ENCODE data around the gene CLSTN1.
"Not testable (repeated sequence)": the region's sequence is repeated elsewhere in the genome, so short reads cannot be mapped to it uniquely, and the experiment has no call there.

The CLSTN1 gene

GRCh38 chr1:9761855-9762254 lies 61.9 kb downstream of the CLSTN1 start:
- DNase-seq (ENCODE audit: low read depth), result no peak

- DNase-seq (ENCODE audit: low read depth), result no peak
These were observed 62.9 kb downstream of the CLSTN1 start for GRCh38 chr1:9760824-9761223.

DNA sequence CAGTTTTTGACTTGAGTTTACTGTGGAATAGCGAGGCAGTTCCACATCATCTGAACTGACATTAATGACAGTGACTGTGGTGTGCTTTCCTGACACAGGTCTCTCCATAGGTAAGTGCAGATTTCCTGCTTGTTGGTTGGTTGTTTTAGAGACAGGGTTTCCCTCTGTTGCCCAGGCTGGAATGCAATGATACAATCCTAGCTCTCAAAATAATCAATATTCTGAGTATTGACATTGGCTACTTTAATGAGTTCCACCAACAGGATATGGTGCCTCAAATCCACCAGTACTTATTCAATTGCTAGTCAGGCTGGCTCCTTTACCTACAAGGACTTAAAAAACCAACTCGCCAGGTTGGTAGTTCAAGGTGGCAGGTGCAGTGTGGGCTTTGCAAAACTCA lies 63.8 kb downstream of the CLSTN1 start:
- DNase-seq (ENCODE audit: low read depth), result no peak

DNA sequence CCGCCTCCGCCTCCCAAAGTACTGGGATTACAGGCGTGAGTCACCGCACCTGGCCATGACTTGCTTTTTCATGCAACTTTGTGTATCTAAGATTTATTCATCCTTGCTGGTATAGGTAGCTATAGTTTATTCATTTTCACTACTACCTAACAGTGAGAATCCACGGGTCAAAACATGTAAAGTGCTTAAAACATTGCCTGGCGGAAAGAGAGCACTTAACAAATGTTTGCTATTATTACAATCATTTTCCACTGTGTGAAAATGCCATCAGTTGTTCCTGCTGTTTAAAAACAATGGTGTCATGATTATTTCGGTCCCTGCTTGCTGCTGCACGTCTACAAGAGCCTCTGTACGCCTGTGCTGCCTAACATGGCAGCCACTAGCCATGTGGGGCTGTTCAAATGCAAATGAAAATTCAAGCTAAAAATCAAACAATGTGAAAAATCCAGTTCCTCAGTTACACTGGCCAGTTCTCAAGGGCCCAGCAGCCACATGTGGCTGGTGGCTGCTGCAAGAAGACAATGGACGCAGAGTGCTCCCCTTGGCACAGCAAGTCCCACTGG lies 65.1 kb downstream of the CLSTN1 start:
- DNase-seq (ENCODE audit: low read depth), result no peak

DNA sequence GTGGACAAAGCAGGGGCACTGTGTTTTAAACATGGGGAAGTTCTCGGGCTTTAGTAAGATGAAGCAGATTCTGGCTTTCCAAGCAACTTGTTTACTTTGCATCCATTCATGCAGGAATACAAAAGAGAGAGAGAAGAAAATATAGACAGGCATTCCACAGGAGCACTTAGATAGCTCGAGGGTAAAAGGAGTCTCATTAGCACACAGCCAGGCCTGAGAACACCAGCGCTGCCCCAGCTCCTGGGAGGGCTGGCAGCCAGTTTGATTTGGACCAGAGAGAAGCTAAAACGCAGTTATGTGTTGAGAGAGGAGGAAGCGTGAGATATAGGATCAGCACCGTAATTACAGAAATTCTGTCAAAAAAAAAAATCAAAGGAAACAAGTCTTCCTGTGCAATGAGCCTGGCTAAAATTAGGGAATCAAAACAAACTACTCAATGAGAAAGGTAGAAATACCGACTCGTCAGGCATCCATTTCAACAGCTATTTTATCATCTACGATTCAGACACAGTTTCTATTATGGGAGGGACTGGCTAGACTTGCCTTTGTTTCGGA lies 68.2 kb downstream of the CLSTN1 start:
- peak; percentile 51 for DNase-seq (ENCODE audit: low read depth)

DNA sequence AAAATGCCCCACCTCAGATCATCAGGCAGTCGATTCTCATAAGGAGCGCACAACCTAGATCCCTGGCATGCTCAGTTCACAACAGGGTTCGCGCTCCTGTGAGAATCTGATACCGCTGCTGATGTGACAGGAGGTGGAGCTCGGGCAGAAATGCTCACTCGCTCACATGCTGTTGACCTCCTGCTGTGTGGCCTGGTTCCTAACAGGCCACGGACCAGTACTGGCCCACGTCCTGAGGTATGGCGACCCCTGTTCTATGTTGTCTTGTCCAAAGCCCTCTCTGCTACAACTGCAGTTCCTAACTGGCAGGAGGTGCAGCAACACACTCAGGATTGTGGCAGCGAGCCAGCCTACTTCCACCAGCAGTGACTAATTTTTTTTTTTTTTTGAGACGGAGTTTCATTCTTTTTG lies 70.6 kb downstream of the CLSTN1 start:
- peak; percentile 87 for DNase-seq (ENCODE audit: low read depth)

DNA sequence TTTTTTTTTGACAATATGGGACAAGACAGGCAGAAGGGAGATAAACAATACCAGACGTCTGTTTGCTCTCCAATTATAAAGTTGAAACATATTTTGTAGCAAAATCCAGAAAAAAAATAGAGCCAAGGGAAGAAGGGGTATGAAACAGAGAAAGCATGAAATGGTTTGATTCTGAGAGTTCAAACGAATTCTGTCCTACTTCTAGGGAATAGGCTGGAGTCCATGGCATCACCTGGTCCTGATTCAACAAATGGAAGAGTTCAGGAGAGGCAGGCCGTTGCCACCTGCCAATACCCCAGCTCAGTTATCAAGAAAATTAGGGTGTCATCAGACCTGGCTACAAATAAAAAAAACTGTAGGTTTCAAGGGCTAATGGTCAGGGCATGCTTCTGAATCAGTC lies 71.8 kb downstream of the CLSTN1 start:
- DNase-seq (ENCODE audit: low read depth), result no peak

GRCh38 chr1:9749361-9749760 lies 74.4 kb downstream of the CLSTN1 start:
- no peak for DNase-seq (ENCODE audit: low read depth)

- not testable (repeated sequence) for DNase-seq (ENCODE audit: low read depth)
These were observed 75.4 kb downstream of the CLSTN1 start for GRCh38 chr1:9748391-9748790.

GRCh38 chr1:9746651-9747050 lies 77.1 kb downstream of the CLSTN1 start:
- no peak for DNase-seq (ENCODE audit: low read depth)

DNA sequence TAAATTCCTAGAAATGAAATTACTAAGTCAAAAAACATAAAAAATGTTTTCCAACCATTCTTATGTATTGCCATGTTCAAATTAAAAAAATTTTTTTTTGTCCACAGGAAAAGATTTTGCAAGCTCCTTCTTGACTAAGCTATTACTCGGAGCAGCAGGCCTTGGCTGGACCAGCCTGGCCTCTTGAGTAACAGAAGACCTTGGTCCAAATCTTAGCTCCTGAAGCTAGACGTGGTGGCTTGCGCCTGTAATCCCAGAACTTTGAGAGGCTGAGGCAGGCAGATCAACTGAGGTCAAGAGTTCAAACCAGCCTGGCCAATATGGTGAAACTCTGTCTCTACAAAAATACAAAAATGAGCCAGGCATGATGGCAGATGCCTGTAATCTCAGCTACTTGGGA lies 77.6 kb downstream of the CLSTN1 start:
- no peak for DNase-seq (ENCODE audit: low read depth)

DNA sequence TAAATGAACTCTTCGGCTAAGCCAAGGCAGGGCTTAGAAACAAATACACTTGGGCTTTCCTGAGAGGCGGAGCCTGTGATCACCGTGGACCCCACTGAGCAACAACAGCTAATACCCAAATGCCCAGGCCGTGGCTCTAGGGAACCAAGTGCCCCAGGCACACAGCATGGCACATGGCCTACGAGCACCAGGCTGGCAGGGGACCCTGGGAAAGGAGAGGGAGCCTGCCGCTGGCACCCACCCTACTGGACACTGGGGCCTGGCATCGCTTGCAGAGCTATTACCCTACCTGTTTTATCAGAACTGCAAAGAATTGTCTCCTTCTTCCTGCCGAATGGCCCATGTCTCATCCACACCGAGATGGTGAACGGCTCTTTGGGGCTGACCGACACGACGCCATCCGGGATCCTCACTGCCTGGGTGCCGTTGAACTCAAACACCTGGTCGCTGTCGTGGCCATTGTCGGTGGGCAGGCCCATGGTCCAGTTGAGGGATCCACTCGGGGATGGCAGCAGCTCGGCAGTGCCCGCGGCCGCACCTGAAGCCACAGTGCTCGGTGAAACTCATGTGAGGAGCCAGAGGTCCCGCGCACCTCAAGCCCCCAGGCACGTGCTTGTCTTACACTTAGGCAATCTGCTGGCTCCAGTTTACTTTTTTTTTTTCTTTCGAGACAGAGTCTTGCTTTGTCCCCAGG lies 79.5 kb downstream of the CLSTN1 start:
- no peak for DNase-seq (ENCODE audit: low read depth)

GRCh38 chr1:9737671-9738070 lies 86.1 kb downstream of the CLSTN1 start:
- no peak for DNase-seq (ENCODE audit: low read depth)

GRCh38 chr1:9737057-9737456 lies 86.7 kb downstream of the CLSTN1 start:
- no peak for DNase-seq (ENCODE audit: low read depth)

GRCh38 chr1:9736241-9736640 lies 87.5 kb downstream of the CLSTN1 start:
- DNase-seq (ENCODE audit: low read depth), result no peak

DNA sequence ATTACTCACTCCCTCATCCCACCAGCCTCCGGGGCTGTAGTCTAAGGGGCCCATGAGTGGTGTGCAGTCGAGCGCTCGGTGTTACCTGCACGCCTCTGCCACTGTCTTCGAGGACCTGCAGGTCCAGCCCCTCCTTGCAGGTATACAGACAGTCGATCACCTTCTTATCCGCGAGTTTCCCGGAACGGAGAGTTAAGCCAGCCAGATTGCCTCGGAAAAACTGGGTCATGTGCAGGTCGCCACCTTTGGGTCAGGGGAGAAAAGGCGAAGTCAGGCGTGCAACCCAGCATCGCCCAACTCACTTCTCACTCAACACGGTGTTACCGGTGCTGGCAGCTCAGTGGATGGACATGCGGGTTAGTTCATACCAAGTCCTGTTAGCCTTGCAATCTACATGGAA lies 88.0 kb downstream of the CLSTN1 start:
- no peak for DNase-seq (ENCODE audit: low read depth)

GRCh38 chr1:9733160-9733789 lies 90.5 kb downstream of the CLSTN1 start:
- no peak for DNase-seq (ENCODE audit: low read depth)

DNA sequence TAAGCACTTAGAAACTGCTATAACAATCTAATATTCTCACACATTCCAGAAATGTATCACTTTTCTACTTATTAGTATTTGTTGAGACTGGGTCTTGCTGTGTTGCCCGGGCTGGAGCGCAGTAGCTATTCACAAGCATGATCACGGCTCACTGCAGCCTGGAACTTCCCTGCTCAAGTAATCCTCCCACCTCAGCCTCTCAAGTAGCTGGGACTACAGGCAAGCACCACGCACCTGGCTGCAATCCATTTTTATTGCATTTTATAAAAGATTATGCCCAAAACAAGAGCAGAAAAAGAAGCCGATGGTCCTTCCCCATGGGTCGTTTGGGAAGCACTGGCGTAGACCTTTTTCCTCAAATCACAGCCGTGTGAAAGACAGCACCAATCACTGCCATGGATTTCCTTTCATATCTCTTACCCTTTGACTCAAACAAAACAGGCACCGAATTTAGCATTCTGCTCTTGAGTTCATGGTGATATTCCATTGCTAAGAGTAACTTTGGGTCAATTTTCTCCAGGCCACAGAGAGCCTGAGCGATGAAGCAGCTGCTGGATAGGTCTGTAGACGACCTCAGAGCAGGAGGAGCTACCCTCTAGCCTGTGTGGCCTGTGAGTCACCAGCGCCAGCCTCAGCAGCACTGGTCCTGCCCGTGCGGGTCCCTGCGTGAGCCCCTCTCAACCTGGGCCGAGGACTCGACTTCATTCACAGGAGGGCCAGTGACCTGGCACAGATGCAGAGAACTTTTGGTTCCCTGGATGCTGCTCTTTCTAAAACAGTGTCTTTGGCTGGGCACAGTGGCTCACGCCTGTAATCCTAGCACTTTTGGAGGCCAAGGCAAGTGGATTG lies 91.4 kb downstream of the CLSTN1 start:
- no peak for DNase-seq (ENCODE audit: low read depth)

DNA sequence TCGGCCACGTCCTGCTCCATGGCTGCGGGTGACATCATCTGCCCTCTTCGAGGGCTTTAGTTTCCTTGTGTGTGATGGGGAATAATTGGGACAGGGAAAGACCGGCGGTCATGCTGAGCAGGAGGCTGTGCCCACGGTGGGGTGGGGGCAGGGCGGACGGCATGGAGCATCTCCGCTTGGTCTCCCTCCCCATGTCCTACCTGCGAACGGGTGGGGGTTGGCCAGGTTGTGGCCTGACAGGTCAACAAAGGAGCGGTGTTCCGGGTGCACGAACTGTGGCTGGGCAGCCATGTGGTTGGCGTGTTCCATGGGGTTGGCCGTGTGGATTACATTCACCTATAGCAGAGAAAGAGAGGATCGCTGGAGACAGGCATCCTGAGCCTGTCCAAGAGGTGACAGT lies 92.2 kb downstream of the CLSTN1 start:
- no peak for DNase-seq (ENCODE audit: low read depth)

DNA sequence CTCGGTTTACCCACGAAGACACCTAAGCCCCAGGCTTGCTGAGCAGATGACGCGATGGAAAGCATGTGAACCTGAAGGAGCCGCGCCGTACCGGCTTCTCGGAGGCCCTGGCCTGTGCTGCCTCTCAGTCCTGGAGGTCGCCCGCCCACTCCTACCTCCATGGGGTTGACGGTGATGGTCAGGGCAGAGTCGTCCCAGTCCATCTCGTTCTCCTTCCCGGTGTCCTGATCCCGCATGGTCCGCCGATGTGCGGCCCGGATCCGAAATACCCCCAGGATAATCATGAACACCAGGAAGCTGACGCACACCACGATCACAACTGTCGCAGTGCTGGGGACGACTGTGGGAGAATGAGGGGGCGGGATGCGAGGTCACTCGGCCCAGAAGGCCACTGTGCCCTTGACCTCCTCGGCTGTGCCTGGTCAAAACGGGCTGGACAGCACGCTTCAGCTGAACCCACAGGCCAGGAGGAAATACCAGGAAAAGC lies 92.7 kb downstream of the CLSTN1 start:
- DNase-seq (ENCODE audit: low read depth), result no peak

- no peak for DNase-seq (ENCODE audit: low read depth)
These were observed 93.5 kb downstream of the CLSTN1 start for GRCh38 chr1:9730096-9730901.
